HG02798 (cell line): Measurements from ENCODE around the gene PCSK6.

Experiments used
- ATAC-seq: cut with Tn5 transposase; IDR thresholded peaks from one replicate; pipeline ENCODE4 v1.9.1; 2021; ENCODE audit warnings: mild to moderate bottlenecking; ENCODE audit not compliant: unreplicated experiment, poor library complexity

Gene PCSK6

DNA sequence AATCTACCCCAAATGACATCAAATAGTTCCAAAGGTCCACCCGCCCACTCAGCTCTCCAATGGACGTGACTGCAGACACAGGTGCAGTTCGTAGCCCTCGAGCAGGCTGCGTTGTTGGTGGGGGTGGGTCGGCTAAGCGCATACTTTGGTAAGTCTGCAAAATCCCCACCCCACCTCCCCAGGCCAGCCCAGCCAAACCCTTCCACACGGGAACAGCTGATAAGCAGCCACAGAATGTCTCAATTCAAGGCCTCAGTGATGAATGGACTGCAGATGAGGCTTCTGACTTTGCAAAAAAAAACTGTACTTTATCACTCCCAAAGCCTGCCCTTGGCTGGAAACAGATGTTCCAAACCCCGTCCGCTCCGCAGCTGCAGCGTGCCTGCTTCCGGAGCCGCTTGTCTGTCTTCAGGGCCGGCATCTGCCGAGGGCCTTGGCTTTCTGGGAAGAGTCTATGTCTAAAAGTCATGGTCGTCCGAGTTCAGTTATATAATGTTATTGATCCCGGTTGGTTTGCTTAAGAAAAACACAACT is 38.2 kb downstream of the PCSK6 start:
- no peak for ATAC-seq

DNA sequence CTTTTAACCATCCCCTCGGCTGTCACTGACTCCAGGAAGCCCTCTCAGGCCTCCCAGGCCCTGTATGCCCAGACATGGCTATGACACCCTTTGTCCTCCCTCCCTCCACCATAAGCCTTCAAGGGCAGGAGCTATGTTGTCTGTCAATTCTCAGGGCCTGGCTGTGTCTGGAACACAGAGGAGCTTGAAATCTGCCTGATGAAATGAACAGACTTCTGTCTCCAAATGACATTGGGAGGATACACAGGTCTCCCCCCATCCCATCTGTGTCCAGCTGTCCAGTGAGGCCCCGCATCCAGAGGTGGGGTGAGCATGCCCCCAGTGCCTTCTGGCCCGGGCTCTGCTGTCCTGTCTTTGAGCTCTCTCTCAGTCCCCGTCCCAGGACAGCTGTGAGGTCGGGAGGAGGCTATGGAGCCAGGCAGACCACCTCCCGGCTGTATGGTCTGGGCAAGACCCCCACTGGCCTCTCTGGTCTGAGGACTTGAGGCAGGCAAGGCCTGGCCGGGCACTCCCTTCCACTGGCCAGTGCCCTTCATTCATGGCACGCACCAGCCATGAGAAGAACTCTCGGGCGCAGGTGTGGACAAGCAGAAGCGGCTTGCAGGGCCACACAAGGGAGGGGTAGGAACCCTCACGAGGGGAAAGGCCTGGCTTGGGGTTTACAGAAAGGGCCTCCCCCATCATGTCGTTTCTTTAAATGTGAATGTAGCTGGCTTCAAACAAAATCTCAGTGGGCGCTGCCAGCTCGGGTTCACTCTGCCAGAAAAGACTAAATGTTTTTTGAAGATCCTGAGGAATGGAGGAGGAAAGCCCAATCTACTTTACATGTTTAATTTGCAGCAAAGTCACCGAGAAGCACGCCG is 38.9 kb downstream of the PCSK6 start:
- ATAC-seq, result no peak

DNA sequence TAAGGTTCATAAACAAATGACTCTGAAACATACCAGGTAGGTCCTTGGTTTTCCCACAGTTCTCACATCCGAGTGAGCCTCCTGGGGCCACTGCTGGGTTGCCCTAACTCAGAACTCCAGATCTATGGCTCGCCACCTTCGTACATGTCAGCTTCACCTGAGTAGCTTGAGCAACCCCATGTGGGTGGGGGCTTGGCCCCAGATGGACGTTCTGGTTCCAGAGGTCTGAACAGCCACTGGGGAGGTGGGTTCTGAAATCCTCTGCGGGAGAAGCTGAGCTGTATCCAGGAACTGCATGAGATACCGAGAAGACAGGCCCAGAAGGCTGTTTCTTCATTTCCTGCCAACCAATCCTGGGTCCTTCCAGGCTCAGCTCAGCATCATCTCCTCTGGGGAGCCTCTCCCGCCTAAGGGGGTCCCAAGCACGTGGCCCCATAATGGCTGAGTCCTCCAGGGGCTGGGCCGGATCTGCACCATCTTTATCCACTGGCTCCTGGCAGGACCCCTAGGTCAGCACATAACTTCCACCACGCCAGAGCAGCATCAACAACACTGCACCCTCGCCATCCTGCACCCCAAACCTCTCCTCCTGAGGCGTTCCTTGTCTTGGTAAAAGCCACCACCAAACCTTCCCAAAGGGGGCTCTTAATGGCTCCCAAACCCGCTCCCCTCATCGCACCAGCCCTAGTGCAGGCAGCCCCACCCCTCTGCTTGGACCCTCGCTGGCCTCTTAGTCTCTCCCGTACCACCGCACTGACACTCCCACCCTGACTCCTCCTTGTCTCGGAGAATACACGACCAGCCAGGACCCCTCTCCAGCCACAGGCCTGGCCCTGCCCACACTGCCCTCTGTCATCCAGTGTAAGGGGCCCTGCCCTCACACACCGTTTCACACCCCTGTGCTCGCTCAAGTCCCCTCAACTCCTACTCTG is 39.8 kb downstream of the PCSK6 start:
- ATAC-seq, result no peak

DNA sequence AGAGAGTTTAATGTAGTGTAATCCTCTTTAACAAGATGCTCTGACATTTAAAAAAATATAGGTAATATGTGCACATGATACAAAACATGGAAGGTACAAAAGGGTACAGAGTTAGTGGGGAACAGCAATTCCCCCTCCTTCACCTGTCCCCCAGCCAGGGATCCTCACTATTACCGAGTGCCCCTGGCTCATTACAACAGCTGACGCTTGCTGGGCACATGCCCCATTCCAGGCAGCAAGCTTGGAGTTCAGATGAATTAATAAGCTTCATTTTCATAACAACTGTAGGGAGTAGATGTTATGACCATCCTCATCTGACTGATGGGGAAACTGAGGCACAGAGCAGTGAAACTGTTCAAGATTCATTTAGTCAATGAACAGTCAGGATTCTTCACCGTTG is 41.2 kb downstream of the PCSK6 start:
- no peak for ATAC-seq

DNA sequence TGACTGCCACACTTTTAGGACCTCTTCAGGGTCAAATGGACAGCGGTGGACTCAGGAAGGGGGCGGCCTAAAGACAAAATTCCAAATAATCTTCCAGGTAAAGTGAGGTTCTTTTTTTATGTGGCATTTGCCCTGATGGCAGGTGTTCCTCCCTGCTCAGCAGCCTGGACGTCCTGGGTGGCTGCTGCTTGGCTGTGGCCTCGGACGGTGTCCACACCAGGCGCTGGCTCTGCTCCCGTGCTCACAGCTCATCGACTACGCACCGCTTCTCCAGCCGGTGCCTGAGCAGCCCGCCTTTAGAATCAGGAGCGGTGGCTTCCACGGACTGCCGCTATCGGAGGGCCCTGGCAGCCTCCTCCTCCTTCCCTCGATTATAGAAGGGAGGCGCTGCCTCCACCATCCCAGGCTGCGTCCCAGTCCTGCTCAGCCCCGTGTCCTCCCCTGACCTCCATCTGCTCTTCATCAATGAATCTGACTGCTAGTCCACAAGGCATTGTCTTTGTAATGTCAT is 41.9 kb downstream of the PCSK6 start:
- ATAC-seq, result no peak

DNA sequence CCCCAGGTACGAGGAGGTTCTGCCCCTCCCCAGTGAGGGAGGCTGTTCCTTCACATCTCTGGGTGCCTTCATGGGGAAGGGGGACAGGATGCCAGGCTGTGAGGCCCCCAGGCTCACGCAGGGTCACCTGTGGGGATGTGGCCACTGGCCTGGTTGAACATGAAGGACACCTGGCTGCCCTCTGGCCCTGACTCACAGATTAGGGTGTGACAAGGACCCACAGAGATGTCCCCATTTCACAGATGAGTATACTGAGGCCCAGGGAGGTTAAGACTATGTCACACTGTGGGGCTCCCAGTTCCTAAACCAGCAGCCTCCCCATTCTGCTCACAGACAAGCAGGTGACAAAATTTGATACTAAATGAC is 42.4 kb downstream of the PCSK6 start:
- no peak for ATAC-seq

DNA sequence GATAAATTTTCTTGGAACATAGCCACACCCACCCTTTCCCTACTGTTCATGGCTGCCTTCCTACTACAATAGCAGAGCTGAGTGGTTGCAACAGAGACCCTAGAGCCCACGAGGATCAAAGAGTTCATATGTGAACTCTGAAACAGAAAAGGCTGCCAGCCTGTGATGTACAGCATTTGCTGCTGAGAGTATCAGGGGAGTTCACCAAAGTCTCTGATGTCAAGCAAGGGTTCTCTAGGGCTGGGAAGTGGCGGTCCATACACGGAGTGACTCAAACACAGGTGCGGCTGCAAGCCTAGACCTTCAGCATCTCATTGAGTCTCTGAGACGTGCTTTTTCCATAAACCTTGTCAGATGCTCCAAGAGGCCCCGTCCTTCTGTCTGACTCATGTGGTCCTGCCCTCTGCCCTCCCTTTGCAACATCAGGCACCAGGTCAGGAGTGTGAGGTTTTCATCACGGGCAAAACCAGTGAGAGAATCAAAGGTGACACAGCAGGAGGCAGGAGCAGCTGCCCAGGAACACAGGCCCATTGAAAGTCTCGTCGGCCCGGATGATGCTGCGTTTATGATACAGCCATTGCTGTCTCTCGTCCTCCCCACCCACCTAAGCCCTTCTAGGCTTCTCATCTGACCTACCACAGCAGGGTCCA is 42.9 kb downstream of the PCSK6 start:
- ATAC-seq, result no peak

DNA sequence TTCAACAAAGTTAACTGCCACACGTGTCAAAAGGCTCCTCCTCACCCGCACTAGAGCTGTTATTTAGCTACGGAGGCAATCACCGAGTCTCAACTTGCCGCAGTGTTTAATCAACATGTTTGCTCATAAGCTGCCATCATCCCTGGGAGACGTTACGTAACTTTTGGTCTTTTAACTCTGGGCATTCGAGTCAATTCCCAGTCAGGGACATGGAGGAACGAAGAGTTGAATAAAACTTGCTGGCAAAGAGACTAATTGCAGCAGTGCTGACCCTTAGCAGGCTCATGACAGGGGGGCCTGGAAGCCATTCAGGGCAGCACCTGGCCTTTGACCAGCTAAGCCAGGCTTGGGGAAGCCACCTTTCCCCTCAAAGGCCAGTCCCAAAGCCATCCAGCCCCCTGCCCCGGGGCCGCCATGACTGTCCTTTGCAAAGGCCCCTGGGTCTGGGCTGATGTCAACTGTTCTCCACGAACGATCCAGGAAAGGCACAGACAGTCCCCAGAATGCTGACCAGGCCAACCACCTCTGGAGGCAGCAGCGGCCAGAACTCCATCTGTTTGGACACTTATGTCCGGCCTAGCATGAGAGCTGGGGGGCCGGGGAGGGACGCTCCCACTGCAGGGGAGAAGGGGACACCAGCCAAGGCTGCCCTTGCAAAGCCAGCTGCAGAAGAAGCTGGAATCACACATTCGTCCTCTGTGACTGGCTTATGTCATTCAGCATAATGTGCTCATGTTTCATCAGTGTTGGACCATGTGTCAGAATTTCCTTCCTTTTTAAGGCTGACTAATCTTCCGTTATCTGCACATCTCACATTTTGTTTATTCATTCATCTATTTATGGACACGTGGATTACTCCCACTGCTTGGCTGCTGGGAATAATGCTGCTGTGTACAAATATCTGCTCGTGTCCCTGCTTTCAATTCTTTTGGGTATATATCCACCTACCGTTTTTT is 43.7 kb downstream of the PCSK6 start:
- ATAC-seq, result no peak

DNA sequence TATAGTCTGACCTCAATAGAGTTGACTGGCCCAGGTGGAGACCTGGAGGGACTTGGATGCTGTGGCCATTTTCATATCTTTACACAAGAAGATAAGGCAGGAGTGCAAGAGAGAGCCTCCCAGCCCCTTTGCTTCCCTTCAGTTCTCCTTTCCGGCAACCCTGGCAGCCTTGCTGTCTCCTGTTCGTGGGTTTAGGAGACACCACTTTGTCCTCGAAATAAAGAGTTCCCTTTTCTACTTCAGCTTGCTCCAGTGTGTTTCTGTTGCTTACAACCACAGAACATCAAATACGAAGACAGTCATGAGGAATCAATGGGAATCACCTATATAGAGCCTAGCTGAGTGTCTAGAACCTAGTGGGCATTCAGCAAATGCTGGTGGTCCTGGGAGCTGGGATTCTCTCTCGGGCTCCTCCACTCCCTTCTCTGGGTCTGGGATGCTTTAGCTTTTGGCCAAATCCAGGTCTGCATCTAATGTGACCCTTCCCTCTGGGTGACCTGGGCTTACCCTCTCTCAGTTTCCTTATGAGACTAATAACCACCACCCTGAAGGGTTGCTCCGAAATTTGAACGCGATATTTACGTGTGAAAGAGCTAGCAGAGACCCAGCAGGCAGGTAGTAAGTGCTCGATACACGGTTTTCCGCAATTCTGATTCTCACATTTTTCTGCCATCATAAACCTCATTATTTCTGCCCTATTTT is 44.5 kb downstream of the PCSK6 start:
- ATAC-seq, result no peak

DNA sequence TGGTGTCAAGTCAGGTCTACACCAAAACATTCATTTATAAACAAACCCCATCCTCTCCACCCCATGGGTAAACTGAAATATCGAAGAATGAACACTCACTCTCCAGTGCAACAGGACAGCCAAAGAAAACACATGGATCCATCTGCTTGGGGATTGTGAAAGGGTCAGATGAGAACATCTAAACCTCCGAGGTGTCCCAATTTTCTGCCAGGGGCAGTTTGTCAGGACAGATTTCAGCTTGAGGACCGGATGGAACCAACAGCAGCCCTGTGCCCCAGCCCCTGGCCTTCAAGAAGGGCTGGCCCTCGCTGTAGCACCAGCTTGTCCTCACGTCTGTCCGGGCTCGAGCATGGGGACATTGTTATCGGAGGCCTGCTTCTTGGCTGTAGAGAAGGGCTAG is 45.5 kb downstream of the PCSK6 start:
- no peak for ATAC-seq

DNA sequence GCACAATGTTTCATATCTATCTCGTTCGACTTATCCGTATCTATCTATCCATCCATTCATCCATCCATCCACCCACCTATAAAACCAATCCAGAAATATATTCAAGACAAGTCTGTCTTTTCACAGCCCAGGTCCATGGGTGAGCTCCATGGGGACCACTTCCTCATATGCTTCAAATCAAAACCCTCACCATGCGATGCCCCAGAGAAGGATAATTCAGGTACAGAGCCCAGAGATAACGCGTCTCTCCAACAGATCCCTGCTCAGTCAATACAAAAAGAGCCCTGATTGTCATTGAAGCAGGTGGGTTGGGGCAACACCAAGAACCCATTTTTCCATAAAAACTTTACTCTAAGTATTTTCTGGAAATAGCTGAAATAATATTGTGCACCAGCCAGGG is 47.2 kb downstream of the PCSK6 start:
- no peak for ATAC-seq

DNA sequence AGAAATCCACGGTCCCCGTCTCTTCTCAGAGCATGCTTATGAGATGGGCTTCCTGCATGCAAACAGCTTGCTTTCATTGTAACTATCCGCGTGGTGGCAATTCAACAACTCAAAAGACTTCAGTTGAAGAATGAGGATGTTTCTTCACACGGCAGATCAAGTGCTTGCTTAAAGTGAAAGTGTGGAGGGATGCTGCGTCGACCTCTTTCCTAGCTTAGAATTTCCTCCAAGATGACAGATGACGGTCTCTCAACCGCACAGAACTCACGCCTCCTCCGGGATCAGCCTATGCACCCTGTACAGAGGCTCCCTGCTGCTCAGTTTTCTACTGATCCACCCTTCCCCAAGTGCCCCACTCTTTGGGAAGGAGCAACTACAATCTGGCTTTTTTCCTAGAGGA is 47.8 kb downstream of the PCSK6 start:
- no peak for ATAC-seq

DNA sequence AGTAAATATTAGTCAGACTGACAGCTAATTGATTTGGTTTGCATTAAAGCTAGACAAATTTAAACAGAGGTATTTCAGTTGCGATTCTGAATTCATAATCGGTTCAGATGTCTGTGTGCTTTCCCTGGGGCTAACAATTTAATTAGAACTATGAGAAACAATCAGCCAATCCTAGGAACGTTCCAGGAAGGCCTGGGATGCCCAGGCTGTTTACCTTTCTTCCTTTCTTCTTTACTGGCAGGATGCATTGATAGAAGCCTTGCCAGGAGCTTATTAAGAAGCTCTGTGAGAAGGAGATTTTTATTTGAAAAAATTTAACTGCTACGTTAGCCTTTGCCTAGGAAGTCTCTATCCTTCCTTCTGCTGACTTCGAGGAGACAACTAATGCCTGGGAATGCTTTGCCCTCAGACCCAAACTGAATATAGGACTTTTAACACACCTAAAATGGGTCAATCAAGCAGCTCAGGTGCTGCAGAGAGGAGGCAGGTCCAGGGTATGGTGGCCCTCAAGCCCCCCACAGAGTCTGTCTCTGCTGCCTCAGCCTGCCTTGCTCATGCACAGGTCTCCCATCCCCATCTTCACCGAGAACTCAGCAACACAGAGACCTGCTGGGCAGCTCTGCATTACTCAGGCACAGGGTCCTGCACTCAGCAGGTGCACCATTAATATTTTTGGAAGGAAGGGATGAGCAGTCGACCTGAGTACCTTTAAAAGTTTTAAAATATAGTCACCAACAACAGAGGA is 48.5 kb downstream of the PCSK6 start:
- no peak for ATAC-seq

DNA sequence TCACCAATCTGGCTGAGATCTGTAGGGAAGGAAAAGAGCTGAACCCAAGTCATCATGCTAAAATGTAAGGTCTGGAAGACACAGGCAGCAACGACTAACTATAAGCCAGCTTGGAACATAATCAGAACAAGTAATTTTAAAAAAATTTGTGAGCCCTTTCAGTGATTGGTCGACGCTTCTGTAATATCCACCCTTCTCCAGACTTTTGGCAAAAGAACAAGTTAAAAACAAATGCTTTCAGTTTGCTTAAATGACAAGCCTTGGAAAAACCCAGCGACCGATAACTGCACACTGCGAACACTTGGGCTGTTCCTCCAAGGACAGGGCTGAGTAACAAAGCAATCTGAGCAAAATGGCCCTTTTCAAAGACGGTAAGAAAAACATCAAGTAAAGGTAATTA is 49.6 kb downstream of the PCSK6 start:
- no peak for ATAC-seq

DNA sequence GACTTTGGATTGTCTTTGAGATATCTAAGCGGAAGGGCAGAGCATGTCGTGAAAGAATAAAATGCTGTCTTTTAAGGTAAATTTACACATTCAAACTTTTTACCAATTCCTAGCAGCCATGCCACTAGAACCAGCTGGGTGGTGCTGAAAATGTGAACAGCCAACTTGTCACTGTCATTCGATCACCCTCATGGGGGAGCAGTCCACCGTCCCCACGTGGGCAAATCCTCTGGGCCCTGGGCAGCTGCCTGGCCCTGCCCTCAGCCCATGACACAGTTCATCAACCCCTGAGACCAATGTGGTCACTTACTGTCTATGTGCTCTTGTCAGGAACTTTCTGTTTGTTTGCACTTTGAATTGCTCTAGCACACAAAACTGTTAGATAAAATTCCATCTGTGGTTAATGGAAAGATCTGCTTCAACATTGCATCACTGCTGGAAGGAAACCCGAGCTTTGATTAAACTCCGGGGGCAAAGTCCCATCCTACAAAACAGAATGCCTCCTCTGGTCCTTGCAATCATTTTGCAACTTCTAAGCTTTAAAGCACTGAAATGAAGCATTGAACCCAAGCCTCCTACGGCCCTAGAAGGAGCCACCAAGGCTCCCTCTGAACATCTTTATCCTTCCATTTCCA is 50.1 kb downstream of the PCSK6 start:
- ATAC-seq, result no peak

DNA sequence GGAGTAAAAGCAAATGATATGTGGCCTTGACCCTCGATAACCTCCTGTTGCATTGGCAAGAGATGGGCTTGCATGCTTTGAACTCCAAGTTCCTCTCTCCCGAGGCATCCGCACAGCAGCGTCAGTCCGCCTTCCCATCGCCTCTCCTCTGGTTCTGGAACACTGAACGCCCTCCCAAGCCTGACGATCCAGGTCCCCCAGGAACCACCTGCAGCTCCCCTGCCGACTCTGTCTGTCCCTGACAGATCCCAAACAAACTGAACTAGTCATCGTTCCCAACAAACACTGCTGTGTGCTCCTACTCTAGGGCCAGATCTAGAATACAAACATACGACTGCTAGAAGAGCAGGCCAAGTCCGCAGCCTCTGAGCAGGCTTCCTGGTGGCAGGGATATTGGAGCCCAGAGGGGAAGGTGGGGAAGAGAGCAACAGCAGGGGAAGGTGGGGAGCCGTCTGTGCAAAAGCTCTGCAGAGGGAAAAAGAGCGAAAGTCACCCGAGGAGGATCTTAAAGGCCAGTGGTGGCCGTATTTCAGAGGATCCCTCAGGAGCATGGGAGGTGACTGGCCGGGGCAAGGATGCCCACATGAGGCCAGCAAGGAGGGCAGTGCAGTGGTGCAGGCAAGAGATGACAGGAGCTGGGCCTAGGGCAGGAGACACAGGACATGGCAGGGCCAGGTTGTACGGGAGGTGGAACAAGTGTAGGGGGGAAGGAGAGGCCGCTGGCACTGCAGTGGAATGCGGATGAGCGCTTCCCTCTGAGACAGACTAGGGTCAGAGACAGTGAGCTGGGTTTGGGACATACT is 50.8 kb downstream of the PCSK6 start:
- no peak for ATAC-seq
